Right hindlimb (tissue), 1 donor: ENCODE results near the gene FBXL19.
A peak's percentile ranks its signal among the peaks of the same experiment; 100 is the strongest.

Experiments used
- DNase-seq: peaks from one replicate; pipeline ENCODE4 v3.0.0-alpha.2; 2018

The FBXL19 gene

DNA sequence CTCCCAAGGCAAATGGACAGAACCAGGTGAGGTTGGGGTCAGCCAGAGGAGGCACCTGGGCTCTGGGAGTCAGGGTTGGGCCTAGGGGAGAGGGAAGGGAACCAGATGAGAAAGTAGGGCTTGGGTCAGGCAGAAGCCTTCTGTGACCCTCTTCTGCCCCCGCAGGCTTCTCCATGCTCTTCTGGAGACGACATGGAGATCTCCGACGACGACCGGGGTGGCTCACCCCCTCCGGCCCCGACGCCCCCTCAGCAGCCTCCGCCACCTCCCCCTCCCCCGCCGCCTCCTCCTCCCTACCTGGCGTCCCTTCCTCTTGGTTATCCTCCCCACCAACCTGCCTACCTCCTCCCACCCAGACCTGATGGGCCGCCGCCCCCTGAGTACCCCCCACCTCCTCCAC is 42.1 kb downstream of the FBXL19 start:
- DNase-seq = no peak

DNA sequence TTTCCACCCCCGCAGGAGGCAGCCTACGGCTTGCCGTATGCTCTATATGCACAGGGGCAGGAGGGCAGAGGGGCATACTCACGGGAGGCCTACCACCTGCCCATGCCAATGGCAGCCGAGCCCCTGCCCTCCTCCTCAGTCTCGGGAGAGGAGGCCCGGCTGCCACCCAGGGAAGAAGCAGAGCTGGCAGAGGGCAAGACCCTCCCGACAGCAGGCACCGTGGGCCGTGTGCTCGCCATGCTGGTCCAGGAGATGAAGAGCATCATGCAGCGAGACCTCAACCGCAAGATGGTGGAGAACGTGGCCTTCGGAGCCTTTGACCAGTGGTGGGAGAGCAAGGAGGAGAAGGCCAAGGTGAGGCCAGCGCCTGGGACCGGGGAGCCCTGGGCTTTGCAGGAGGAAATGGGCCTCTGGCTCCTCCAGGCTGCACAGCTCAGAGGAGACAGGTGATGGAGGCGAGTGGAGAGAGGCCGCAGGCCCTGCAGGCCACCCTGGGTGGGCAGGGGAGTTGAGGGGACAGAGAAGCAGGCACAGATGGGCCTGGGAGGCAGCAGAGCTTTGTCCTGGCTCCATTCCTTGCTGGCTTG is 42.8 kb downstream of the FBXL19 start:
- DNase-seq = no peak

DNA sequence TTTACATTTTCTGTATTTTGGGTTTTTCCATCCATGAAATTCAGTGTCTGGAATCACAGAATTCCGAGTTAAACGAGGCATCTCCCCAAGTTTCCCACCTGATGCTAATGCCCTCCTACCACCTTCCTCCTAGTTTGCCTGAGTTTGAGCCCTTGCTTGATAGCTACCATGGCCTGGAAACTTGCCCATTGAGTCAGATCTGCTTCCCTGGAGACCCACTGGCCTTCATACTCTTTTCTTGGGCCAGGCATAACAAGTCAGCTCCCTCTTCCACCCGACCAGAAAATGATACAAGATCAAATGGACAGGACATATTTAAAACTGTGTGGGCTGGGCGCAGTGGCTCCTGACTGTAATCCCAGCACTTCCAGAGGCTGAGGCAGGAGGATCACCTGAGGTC is 44.4 kb downstream of the FBXL19 start:
- DNase-seq = no peak

DNA sequence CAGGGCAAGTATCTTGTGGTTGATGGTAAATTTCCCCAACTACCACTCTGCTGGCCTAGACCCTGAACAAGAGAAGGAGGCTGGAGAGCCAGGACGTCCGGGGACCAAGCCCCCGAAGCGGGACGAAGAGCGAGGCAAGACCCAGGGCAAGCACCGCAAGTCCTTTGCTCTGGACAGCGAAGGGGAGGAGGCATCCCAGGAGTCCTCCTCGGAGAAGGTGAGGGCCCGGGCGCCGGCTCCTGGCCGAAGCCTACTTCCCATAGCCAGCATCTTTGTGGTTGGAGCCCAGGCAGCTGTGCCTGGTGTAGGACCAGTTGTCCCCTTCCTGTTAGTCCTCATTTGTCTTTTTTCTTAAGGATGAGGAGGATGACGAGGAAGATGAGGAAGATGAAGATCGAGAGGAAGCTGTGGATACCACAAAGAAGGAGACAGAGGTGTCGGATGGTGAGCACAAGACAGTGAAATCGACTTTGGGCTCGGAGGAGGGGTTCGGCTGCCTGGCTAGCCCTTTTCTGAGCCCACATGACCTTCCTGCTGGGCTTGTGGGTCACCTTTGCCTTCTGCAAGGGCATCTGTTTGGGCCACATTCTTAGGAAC is 46.0 kb downstream of the FBXL19 start:
- no peak for DNase-seq

DNA sequence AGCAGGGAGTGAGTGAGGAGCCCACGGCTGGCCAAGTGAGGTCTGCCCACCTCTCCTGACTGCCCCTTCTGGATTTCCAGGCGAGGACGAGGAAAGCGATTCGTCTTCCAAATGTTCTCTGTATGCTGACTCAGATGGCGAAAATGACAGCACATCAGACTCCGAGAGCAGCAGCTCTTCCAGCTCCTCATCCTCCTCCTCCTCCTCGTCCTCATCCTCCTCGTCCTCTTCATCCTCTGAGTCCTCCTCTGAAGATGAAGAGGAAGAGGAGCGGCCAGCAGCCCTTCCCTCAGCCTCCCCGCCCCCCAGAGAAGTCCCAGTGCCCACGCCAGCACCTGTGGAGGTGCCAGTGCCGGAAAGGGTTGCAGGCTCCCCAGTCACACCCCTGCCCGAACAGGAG is 47.9 kb downstream of the FBXL19 start:
- no peak for DNase-seq

DNA sequence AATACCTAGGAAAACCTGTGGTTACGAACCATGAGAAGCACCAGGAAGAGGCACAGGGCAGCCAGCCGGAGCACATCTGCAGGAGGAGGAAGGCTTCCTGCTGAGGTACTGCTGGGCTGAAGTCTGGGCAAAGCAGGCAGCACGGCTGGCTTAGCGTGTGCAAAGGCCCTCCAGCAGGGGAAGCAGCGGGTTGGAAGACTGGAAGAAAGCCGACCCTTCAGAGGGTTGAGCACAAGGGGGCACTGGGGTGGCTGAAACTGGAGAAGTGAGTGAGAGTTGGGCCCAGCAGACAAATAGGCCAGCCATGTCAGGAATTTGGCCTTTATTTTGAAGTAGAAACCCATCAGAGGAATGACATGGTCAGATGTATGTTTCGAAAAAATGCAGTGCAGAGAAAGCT is 49.5 kb downstream of the FBXL19 start:
- DNase-seq = no peak

DNA sequence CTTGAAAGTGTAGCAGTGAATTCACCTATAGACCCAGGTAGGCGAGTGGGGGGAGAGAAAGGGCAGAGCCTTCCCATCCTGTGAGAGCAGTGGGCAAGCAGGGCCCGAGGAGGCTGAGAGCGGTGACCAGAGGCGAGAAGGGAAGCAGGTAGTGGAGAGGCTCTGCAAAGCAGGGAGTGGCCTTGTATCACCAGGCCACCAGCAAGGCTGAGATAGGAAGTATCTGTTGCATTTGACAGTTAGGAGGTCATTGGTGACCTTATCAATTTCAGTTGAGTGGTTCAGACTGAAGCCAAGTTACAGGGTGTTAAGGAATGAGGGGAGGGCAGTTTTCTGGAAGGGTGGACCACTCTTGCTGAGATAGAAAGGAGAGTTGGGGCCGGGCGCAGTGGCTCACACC is 51.0 kb downstream of the FBXL19 start:
- no peak for DNase-seq

DNA sequence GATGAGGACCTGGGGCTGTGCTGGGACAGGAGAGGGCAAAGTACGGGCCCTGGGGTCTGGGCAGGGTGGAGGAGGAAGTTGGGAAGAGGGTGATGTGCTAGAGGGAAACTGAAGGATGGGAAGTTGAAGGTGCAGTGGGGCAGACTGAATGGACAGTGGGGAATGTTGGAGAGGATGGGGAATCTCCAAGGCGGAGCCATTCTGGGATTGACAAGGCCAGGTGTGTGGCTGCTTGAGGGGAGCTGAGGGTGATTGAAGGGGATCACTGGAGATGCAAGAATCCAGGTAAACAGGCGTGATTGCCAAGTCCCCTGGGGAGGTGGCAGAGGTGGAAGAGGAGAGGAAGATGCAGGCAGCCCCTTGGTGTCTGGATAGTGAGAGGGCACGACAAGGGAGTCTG is 53.1 kb downstream of the FBXL19 start:
- DNase-seq = no peak

DNA sequence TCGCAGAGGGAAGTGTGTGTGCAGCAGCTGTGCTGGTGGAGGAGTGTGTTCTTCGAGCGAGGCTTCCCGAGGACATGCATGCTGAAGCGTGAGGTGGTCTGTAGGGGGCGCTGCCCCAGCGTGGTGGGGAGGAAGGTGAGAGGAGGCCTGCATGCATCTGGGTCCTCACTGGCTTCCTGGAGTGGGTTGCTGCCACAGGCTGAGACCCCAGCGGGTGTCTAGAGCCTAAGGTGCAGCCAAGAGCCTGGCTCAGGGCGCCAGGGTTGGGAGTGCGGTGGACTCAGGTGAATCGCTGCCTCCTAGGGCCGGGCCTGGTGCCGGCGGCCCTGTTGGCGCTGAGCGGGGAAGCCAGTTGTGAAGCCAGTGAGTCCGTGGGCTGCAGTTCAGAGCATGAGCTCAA is 54.1 kb downstream of the FBXL19 start:
- DNase-seq = no peak

DNA sequence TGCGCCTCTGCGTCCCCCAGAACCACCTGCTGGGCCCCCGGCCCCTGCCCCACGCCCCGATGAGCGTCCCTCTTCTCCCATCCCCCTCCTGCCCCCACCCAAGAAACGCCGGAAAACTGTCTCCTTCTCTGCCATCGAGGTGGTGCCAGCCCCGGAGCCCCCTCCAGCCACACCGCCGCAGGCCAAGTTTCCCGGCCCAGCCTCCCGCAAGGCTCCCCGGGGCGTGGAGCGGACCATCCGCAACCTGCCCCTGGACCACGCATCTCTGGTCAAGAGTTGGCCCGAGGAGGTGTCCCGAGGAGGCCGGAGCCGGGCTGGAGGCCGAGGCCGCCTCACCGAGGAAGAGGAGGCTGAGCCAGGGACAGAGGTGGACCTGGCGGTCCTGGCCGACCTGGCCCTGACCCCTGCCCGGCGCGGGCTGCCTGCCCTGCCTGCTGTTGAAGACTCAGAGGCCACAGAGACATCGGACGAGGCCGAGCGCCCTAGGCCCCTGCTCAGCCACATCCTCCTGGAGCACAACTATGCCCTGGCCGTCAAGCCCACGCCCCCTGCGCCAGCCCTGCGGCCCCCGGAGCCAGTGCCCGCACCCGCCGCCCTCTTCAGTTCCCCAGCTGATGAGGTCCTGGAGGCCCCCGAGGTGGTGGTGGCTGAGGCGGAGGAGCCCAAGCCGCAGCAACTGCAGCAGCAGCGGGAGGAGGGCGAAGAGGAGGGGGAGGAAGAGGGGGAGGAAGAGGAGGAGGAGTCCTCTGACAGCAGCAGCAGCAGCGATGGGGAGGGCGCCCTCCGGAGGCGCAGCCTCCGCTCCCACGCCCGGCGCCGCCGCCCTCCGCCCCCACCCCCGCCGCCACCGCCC is 56.0 kb downstream of the FBXL19 start:
- no peak for DNase-seq

DNA sequence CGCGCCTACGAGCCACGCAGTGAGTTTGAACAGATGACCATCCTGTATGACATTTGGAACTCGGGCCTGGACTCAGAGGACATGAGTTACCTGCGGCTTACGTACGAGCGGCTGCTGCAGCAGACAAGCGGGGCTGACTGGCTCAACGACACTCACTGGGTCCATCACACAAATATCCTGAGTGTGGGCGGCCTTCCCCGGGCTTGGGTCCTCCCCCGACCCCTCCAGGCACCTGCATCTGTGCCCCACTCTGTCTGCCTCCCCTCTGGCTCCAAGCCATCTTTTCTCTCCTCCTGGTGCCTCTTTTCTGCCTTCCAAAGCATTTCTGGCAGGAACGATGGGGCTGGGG is 56.6 kb downstream of the FBXL19 start:
- no peak for DNase-seq

DNA sequence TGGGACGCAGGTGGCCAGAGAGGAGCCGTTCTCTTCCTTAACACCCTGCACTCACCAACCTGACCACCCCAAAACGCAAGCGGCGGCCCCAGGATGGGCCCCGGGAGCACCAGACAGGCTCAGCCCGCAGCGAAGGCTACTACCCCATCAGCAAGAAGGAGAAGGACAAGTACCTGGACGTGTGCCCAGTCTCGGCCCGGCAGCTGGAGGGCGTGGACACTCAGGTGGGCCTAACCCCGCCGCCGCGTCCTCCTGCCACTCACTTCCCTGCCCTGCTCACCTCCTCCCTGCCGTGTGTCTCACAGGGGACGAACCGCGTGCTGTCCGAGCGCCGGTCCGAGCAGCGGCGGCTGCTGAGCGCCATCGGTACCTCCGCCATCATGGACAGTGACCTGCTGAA is 57.1 kb downstream of the FBXL19 start:
- DNase-seq = no peak

DNA sequence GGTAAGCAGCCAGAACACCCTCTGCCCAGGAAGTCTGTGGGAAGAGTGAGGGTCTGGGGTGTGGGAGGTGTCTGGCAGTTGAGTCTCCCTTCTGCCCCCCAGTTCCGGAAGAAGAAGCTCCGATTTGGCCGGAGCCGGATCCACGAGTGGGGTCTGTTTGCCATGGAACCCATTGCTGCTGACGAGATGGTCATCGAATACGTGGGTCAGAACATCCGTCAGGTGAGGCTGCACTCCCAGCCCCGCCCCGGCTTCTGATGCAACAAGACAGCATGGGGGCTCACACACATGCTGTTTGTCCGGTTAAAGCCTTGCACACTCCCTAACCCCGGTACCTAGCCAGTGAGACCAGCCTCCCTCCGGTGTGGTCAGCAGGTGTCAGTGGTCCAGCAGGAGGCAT is 57.6 kb downstream of the FBXL19 start:
- no peak for DNase-seq

DNA sequence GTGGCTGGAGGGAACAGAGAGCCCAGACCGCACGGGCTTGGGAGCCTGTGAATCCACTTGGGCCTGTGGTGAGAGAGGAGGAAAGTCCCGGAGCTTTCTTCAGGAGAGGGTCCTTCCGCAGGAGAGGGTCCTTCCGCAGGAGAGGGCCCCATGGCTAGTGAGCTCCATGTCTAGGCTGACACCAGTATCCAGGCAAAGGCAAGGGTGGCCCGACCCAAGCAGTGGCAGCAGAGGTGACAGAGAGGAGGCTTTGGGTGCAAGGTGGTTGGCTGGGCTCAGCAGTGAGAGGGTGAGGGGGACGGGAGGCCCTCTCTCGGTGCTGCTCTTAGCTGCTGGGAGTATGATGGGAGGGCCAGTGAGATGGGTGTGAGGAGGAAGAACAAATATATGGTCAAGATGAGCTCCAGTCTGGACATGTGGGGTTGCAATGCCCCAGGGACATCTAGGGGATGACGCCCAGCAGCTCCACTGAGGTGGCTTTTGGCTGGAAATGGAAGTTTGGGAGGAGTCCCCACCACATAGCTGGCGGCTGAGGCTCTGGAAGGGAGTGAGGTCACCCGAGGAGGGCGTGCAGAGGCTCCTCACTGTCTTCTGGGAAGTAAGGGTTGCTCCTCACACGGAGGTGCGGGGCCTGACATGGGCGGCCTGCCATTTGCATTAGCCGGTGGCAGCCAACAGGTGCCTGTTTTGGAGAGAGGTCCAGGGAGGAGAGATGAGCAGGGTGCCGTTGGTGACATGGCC is 59.3 kb downstream of the FBXL19 start:
- no peak for DNase-seq

DNA sequence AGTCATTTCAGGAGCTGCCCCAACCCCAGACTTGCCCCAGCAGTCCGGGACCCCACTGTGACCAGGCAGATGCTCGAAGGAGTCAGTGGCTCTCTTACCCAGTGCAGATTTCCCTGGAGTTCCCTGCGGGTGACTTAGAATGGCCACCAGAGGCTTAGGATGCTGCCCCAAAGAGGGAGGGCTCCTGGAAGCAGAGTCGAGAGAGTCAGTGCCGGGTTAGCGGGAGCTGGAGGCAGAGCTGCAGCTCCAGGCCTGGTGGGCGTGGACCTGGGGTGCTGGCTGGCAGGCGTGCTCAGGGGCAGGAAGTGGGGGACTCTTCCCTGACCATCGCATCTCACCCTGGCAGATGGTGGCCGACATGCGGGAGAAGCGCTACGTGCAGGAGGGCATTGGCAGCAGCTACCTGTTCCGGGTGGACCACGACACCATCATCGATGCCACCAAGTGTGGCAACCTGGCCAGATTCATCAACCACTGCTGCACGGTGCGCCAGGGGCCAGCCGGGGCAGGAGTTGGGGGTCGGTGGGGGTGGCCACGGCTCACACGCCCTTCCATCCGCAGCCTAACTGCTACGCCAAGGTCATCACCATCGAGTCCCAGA is 60.0 kb downstream of the FBXL19 start:
- no peak for DNase-seq

DNA sequence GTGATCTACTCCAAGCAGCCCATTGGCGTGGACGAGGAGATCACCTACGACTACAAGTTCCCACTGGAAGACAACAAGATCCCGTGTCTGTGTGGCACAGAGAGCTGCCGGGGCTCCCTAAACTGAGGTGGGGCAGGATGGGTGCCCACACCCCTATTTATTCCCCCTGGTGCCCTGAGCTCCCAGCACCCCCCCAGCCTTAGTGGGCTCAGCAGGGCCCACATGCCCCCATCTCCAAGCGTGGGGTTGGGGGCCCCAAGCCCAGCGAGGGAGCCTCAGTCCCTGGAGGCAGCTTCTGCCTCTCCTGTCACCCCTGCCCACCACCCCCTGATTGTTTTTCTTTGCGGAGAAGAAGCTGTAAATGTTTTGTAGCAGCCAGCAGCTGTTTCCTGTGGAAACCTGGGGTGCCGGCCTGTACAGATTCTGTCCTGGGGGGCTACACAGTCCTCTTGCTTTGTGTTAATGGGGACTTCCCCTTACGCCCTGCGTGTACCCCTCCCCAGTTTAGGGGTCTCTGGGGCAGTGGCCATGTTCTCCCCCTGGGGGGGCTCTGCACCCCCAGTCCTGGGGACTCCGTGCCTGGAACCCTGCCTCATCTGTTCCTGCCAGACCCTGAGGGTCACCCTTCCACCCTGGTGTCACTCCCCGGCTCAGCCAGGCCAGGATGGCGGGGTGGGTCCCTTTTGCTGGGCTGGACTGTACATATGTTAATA is 60.7 kb downstream of the FBXL19 start:
- no peak for DNase-seq

DNA sequence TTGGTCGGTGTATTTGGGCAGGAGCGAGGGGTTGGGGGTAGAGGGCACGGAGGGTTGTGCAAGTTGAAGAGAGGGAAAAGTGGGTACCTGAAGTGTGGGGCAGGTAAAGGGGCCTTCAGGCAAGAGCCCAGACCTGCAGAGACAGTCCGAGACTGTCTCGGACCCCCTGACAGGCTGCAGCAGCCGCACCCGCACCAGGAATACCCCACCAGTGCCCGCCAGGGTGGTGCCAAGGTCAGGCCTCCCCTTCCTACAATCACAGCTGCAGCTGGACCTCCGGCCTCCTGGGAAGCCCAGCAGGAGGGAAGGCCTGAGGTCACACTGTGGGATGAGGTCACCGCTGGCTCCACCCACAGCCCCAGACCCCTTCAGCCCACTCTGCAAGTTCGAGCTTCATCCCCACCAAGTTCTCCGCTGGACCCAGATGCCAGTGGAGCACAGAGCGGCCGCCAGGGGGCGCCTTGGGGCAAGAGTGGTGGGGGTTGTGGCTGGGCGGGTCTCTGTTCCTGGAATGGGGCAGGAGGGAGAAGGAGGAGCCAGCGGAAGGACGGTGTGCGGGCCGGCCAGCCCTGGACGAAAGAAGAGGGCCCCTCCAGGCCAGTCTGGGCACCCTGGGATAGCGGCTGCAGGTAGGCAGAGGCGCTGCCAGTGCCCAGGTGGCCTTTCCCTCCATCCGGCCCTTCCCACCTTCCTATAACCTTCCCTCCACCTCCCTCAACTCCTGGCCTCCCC is 61.5 kb downstream of the FBXL19 start, which contains the start of gene HSD3B7:
TSS of gene HSD3B7 (plus strand) at position 539 of the 732 bp plus-strand sequence. CDS start 452 bp downstream, outside the sequence.
- peak; percentile 92 for DNase-seq

DNA sequence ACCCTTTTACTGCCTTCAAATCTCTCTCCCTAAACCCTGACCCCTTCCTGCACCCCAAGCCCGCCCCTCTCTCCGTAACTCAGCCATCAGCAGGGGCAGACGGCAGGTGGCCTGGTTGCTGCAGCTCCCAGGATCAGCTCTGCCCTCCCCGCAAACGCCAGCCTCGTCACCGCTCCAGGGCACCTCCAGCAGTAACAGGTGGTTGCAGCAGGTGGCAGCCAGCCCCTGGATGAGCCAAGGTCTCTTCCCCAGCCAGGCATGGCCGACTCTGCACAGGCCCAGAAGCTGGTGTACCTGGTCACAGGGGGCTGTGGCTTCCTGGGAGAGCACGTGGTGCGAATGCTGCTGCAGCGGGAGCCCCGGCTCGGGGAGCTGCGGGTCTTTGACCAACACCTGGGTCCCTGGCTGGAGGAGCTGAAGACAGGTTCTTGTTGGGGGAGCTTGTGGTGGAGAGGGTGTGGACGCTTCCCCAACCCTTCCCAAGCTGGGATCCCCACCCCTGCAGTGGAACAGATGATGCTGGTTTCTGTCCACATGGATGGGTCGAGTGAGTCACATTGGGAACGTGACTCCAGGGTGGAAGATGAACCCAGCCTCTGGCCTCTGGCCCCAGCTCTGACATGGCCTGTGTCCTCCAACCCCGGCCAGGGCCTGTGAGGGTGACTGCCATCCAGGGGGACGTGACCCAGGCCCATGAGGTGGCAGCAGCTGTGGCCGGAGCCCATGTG is 62.2 kb downstream of the FBXL19 start:
- no peak for DNase-seq

DNA sequence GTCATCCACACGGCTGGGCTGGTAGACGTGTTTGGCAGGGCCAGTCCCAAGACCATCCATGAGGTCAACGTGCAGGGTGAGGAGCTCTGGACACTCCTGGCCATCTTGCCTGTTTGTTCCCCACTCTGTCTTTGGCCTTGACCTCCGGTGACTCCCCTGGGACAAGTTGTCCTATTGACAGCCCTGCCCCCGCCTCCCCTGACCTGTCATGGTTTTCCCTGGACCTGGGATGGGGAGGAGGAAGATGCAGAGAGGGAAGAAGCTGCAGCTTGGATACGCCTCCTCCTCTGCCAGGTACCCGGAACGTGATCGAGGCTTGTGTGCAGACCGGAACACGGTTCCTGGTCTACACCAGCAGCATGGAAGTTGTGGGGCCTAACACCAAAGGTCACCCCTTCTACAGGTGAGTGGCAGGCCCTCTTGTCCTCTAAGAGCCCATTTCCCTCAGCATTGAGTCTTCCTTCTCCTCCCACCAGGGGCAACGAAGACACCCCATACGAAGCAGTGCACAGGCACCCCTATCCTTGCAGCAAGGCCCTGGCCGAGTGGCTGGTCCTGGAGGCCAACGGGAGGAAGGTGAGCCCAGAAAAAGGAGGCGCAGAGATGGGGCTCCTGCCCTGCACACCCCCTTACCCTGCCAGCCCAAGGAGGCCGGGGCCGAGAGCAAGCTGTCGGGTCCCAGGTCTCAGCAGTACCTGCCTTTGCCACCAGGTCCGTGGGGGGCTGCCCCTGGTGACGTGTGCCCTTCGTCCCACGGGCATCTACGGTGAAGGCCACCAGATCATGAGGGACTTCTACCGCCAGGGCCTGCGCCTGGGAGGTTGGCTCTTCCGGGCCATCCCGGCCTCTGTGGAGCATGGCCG is 63.0 kb downstream of the FBXL19 start:
- no peak for DNase-seq

DNA sequence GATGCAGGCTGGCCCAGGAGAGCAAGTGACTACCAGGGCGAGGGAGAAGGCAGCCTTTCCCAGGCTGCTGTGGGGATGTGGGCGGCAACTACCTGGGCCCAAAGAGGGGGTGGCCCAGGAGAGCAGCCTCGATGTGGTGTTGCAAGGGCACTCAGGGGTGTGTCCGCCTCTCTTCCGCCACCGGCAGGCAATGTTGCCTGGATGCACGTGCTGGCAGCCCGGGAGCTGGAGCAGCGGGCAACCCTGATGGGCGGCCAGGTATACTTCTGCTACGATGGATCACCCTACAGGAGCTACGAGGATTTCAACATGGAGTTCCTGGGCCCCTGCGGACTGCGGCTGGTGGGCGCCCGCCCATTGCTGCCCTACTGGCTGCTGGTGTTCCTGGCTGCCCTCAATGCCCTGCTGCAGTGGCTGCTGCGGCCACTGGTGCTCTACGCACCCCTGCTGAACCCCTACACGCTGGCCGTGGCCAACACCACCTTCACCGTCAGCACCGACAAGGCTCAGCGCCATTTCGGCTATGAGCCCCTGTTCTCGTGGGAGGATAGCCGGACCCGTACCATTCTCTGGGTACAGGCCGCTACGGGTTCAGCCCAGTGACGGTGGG is 64.3 kb downstream of the FBXL19 start:
- DNase-seq = no peak
